ENCODE measurements around the gene SIGLEC7. TPM values are rescaled to one million over a fixed set of nuclear protein-coding genes. Genes with fewer than 3 reads are reported as not detected.
"Not testable (repeated sequence)": the region's sequence is repeated elsewhere in the genome, so short reads cannot be mapped to it uniquely, and the experiment has no call there.

The SIGLEC7 gene
- polyA plus RNA-seq, 1 experiment = not detected

DNA sequence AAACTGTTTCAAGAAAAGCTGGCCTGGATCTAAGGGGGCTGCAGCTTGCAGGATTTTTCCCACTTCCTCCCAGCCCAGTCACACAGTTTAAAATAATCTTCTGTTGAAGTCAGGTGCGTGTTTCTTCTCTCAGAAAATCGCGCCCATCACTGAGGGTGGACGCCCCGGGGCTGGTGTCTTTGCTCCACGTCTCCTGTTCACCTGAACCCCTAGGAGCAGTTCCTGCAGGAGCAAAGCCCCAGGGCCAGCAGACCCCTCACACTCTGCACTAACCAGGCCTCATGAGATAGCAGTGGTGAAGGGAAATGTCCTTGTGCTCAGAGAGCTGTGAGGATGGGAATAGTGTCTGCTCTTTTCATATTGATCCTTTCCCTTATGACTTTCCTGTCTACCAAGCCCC, 920 bp upstream of the SIGLEC7 start:
- ChIA-PET CTCF (no interaction called here), POLR2A (no interaction called here)
- no peak overlapping the region for H3K4me3 ChIP-seq (ENCODE audit: low read depth, low read length)
- DNase-seq (ENCODE audit: low read depth, low spot score) = no peak
- no peak overlapping the region for H3K27ac ChIP-seq (ENCODE audit: low read depth, low read length)
- no peaks in the 10 kb centered on the region for H3K27me3 ChIP-seq (ENCODE audit: control insufficient read depth, insufficient read depth, low read length)
- H3K9me3 ChIP-seq (ENCODE audit: control insufficient read depth, insufficient read depth, low read length) = no peaks in the 10 kb centered on the region
- TF ChIP-seq, protein P1, sequence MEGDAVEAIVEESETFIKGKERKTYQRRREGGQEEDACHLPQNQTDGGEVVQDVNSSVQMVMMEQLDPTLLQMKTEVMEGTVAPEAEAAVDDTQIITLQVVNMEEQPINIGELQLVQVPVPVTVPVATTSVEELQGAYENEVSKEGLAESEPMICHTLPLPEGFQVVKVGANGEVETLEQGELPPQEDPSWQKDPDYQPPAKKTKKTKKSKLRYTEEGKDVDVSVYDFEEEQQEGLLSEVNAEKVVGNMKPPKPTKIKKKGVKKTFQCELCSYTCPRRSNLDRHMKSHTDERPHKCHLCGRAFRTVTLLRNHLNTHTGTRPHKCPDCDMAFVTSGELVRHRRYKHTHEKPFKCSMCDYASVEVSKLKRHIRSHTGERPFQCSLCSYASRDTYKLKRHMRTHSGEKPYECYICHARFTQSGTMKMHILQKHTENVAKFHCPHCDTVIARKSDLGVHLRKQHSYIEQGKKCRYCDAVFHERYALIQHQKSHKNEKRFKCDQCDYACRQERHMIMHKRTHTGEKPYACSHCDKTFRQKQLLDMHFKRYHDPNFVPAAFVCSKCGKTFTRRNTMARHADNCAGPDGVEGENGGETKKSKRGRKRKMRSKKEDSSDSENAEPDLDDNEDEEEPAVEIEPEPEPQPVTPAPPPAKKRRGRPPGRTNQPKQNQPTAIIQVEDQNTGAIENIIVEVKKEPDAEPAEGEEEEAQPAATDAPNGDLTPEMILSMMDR (IDR thresholded peaks at IDR 0.05; ENCODE audit: low read depth, low read length) = no peak

DNA sequence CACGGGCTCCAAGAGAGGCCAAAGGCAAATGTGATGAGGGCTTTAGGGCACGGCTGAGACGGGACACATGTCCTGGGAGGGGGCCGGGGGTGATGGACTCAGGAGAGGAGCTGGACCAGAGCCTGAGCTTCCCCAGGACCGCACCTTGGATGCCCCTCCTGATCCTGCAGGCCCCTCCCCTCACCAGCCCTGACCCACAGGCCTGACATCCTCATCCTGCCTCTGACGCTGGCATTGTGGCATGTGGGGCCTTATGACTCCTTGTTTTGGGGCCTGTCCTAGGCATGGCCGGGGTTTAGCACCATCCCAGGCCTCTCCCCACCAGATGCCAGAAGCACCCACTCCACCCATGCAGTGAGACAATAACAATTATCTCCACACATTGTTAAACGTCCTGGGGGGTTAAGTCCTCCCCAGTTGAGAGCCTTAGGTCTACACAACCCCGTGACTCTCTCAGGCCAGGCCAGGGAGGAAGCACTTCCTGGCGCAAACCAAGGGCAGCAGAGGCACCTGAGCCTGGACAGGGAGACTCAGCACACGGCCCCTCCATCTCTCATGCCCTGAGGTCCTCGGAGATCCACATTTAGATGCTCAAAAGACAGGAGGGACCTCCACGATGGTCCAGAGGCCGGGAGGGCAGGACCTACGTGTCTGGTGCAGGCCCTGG, 841 bp downstream of the SIGLEC7 start:
- POLR2A ChIA-PET; H3K9me3 ChIP-seq (ENCODE audit: control insufficient read depth, insufficient read depth, low read length); CTCF ChIA-PET; DNase-seq (ENCODE audit: low read depth, low spot score); H3K4me3 ChIP-seq (ENCODE audit: low read depth, low read length); H3K27me3 ChIP-seq (ENCODE audit: control insufficient read depth, insufficient read depth, low read length); H3K27ac ChIP-seq (ENCODE audit: low read depth, low read length): not testable (repeated sequence)

DNA sequence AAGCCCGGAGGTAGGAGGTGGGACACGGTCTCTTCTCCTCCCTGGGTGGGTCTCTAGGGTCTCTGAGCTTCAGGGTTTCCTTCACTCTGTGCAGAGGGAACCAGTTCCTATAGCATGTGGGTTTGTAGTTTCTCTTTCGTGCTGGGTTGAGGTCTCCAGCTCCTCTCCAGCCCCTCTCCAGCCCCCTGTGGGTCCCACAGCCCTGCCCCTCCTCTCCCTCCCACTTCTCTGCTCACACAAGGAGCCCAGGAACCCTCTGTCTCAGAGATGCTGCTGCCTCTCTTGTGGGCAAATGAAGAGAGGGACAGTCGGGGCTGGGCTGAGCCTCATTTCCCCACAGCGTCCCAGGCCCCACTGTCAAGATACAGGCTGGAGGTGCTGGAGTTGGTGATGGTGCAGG, 1.4 kb downstream of the SIGLEC7 start:
- CTCF ChIA-PET = no interaction called here
- no peak for DNase-seq (ENCODE audit: low read depth, low spot score)
- no peak overlapping the region for H3K27ac ChIP-seq (ENCODE audit: low read depth, low read length)
- no peaks in the 10 kb centered on the region for H3K27me3 ChIP-seq (ENCODE audit: control insufficient read depth, insufficient read depth, low read length)
- no peaks in the 10 kb centered on the region for H3K9me3 ChIP-seq (ENCODE audit: control insufficient read depth, insufficient read depth, low read length)
- POLR2A ChIA-PET = no interaction called here
- TF ChIP-seq, protein P1 (IDR thresholded peaks at IDR 0.05; ENCODE audit: low read depth, low read length) = no peak
- no peak overlapping the region for H3K4me3 ChIP-seq (ENCODE audit: low read depth, low read length)

DNA sequence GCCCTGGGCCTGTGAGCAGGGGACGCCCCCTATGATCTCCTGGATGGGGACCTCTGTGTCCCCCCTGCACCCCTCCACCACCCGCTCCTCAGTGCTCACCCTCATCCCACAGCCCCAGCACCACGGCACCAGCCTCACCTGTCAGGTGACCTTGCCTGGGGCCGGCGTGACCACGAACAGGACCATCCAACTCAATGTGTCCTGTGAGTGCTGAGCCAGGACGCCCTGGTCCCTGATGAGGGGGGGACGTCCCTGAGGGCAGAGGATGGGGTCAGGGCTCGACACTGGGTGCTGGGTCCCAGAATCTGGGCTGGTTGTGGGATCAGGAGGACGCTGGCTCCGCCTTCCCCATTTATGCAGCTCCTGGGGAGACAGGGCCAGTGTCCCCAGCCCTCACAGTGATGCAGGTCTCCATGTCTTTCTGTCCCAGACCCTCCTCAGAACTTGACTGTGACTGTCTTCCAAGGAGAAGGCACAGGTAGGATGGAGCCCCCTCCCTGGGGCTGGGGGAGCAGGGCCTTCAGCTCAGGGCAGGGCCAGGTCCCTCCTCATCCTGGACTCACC, 2.5 kb downstream of the SIGLEC7 start:
- Histone ChIP-seq H3K27ac (ENCODE audit: low read depth, low read length) (no peak overlapping the region), H3K4me3 (ENCODE audit: low read depth, low read length) (no peak overlapping the region), H3K27me3 (ENCODE audit: control insufficient read depth, insufficient read depth, low read length) (peaks cover 2% of the 10 kb centered on the region), H3K9me3 (ENCODE audit: control insufficient read depth, insufficient read depth, low read length) (no peaks in the 10 kb centered on the region)
- ChIA-PET POLR2A (no interaction called here), CTCF (interaction anchor here (4.9 kb wide), 1 partner anchor 14 kb away, joined by 25 read pairs; no protein-coding TSS in a partner anchor)
- no peak for DNase-seq (ENCODE audit: low read depth, low spot score)
- TF ChIP-seq, protein P1 (IDR thresholded peaks at IDR 0.05; ENCODE audit: low read depth, low read length) = no peak

DNA sequence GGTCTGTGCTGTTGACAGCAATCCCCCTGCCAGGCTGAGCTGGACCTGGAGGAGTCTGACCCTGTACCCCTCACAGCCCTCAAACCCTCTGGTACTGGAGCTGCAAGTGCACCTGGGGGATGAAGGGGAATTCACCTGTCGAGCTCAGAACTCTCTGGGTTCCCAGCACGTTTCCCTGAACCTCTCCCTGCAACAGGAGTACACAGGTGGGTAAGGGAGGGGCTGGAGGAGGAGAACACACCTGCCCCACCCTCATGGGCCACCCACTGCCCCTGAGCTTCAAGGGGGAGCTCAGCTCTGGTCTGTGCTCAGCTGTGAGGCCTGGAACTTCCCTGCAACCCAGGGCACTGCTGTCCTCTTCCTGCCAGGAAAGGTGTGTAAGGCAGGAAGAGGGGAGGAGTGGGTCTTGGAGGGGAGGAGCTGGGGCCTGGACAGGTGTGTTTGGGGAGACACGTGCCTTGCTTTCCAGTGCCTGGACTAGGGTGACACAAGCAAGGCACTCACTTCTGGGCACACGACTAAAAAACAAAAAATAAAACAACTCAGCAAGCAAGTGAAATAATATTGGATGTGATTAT, 3.9 kb downstream of the SIGLEC7 start:
- Histone ChIP-seq H3K27ac (ENCODE audit: low read depth, low read length) (no peak overlapping the region), H3K9me3 (ENCODE audit: control insufficient read depth, insufficient read depth, low read length) (no peaks in the 10 kb centered on the region), H3K4me3 (ENCODE audit: low read depth, low read length) (no peak overlapping the region), H3K27me3 (ENCODE audit: control insufficient read depth, insufficient read depth, low read length) (peaks cover 2% of the 10 kb centered on the region)
- DNase-seq (ENCODE audit: low read depth, low spot score) = no peak
- CTCF ChIA-PET = interaction anchor here (0.6 to 4.9 kb wide), 2 partner anchors 12 to 331 kb away, joined by 3 to 25 read pairs; no protein-coding TSS in a partner anchor
- POLR2A ChIA-PET = no interaction called here
- TF ChIP-seq, protein P1 (IDR thresholded peaks at IDR 0.05; ENCODE audit: low read depth, low read length) = no peak
